ENCODE results near the gene CDC20B.
A peak's percentile ranks its signal among the peaks of the same experiment; 100 is the strongest.

Gene CDC20B

DNA sequence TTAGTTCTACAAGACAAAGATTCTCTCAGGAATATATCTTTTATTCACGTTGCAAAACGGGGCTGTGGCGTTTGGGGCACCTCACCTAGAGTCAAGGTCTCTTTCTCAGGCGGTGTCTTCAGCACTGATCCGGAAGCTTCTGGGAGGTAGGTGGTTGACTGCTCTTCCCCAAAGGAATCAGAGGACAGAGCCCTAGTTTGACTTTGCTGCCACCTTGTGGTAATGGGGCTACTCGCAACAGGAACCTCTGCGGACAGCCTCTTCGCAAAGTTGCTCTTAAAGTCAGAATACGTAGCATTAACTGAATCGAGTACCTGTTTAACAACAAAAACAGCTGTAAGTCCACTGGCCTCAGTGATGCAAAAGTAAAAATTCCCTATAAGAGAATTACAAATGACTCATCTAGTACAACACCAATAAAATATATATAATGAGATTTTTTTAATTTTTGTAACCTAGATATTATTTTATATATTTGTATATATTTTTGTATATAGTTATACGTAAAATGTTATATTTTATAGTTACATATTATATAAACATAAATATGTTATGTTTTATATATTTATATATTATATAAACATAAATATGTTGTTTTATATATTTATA is 26.3 kb downstream of the CDC20B start (continued):
- TF ChIP-seq SP2 (tag by site-specific recombination; IDR thresholded peaks at IDR 0.05) = no peak
- no peak for TF ChIP-seq ZNF530 (tag by site-specific recombination; IDR thresholded peaks at IDR 0.05; ENCODE audit: low read depth)
- no peak for TF ChIP-seq BCL11B (tag by site-specific recombination; IDR thresholded peaks at IDR 0.05; ENCODE audit: low read depth)
- no peak for TF ChIP-seq ZNF664 (tag by site-specific recombination; IDR thresholded peaks at IDR 0.05)
- TF ChIP-seq MZF1 (tag by site-specific recombination; IDR thresholded peaks at IDR 0.05; ENCODE audit: borderline replicate concordance) = no peak
- TF ChIP-seq KLF16 (tag by site-specific recombination; IDR thresholded peaks at IDR 0.05) = no peak
- peak; percentile 63 for TF ChIP-seq ZNF660 (tag by site-specific recombination; IDR thresholded peaks at IDR 0.05)
- TF ChIP-seq YY1 (tag by site-specific recombination; IDR thresholded peaks at IDR 0.05) = no peak
- TF ChIP-seq, protein P1, sequence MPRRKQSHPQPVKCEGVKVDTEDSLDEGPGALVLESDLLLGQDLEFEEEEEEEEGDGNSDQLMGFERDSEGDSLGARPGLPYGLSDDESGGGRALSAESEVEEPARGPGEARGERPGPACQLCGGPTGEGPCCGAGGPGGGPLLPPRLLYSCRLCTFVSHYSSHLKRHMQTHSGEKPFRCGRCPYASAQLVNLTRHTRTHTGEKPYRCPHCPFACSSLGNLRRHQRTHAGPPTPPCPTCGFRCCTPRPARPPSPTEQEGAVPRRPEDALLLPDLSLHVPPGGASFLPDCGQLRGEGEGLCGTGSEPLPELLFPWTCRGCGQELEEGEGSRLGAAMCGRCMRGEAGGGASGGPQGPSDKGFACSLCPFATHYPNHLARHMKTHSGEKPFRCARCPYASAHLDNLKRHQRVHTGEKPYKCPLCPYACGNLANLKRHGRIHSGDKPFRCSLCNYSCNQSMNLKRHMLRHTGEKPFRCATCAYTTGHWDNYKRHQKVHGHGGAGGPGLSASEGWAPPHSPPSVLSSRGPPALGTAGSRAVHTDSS (tag by site-specific recombination; IDR thresholded peaks at IDR 0.05) = 0 out of 2 replicates have a peak, but pooled peaks have one; percentile 11
- TF ChIP-seq, protein P2, sequence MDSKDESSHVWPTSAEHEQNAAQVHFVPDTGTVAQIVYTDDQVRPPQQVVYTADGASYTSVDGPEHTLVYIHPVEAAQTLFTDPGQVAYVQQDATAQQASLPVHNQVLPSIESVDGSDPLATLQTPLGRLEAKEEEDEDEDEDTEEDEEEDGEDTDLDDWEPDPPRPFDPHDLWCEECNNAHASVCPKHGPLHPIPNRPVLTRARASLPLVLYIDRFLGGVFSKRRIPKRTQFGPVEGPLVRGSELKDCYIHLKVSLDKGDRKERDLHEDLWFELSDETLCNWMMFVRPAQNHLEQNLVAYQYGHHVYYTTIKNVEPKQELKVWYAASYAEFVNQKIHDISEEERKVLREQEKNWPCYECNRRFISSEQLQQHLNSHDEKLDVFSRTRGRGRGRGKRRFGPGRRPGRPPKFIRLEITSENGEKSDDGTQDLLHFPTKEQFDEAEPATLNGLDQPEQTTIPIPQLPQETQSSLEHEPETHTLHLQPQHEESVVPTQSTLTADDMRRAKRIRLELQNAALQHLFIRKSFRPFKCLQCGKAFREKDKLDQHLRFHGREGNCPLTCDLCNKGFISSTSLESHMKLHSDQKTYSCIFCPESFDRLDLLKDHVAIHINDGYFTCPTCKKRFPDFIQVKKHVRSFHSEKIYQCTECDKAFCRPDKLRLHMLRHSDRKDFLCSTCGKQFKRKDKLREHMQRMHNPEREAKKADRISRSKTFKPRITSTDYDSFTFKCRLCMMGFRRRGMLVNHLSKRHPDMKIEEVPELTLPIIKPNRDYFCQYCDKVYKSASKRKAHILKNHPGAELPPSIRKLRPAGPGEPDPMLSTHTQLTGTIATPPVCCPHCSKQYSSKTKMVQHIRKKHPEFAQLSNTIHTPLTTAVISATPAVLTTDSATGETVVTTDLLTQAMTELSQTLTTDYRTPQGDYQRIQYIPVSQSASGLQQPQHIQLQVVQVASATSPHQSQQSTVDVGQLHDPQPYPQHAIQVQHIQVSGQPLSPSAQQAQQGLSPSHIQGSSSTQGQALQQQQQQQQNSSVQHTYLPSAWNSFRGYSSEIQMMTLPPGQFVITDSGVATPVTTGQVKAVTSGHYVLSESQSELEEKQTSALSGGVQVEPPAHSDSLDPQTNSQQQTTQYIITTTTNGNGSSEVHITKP (tag by site-specific recombination; IDR thresholded peaks at IDR 0.05) = no peak
- peak; percentile 70; the same call in 1 of the 2 replicates for TF ChIP-seq ZSCAN30 (tag by site-specific recombination; IDR thresholded peaks at IDR 0.05)
- no peak for TF ChIP-seq ZNF423 (tag by site-specific recombination; IDR thresholded peaks at IDR 0.05)
- TF ChIP-seq, protein P3, sequence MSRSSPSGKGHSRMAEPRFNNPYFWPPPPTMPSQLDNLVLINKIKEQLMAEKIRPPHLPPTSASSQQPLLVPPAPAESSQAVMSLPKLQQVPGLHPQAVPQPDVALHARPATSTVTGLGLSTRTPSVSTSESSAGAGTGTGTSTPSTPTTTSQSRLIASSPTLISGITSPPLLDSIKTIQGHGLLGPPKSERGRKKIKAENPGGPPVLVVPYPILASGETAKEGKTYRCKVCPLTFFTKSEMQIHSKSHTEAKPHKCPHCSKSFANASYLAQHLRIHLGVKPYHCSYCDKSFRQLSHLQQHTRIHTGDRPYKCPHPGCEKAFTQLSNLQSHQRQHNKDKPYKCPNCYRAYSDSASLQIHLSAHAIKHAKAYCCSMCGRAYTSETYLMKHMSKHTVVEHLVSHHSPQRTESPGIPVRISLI (tag by site-specific recombination; IDR thresholded peaks at IDR 0.05) = no peak
- TF ChIP-seq ZNF549 (tag by site-specific recombination; IDR thresholded peaks at IDR 0.05) = no peak
- no peak for TF ChIP-seq KLF9 (tag by site-specific recombination; IDR thresholded peaks at IDR 0.05; ENCODE audit: low read depth)
- TF ChIP-seq, protein P4, sequence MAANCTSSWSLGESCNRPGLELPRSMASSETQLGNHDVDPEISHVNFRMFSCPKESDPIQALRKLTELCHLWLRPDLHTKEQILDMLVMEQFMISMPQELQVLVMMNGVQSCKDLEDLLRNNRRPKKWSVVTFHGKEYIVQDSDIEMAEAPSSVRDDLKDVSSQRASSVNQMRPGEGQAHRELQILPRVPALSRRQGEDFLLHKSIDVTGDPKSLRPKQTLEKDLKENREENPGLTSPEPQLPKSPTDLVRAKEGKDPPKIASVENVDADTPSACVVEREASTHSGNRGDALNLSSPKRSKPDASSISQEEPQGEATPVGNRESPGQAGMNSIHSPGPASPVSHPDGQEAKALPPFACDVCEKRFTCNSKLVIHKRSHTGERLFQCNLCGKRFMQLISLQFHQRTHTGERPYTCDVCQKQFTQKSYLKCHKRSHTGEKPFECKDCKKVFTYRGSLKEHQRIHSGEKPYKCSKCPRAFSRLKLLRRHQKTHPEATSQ (tag by site-specific recombination; IDR thresholded peaks at IDR 0.05) = no peak
- no peak for TF ChIP-seq YY2 (tag by site-specific recombination; IDR thresholded peaks at IDR 0.05)
- TF ChIP-seq ZFHX2 (tag by site-specific recombination; conservative IDR thresholded peaks at IDR 0.05) = no peak
- TF ChIP-seq ZNF777 (tag by site-specific recombination; IDR thresholded peaks at IDR 0.05; ENCODE audit: borderline replicate concordance) = no peak
- TF ChIP-seq ZNF239 (tag by site-specific recombination; IDR thresholded peaks at IDR 0.05) = no peak
- no peak for TF ChIP-seq ZNF274 (IDR thresholded peaks at IDR 0.05; ENCODE audit: low read length)
- TF ChIP-seq ZNF274 (tag by site-specific recombination; IDR thresholded peaks at IDR 0.05; ENCODE audit: borderline replicate concordance) = no peak
- TF ChIP-seq GLIS2 (tag by site-specific recombination; IDR thresholded peaks at IDR 0.05) = no peak
- no peak for TF ChIP-seq ZSCAN23 (tag by site-specific recombination; IDR thresholded peaks at IDR 0.05)
- TF ChIP-seq ZBTB17 (tag by site-specific recombination; IDR thresholded peaks at IDR 0.05) = peak; percentile 92
- TF ChIP-seq, protein P5, sequence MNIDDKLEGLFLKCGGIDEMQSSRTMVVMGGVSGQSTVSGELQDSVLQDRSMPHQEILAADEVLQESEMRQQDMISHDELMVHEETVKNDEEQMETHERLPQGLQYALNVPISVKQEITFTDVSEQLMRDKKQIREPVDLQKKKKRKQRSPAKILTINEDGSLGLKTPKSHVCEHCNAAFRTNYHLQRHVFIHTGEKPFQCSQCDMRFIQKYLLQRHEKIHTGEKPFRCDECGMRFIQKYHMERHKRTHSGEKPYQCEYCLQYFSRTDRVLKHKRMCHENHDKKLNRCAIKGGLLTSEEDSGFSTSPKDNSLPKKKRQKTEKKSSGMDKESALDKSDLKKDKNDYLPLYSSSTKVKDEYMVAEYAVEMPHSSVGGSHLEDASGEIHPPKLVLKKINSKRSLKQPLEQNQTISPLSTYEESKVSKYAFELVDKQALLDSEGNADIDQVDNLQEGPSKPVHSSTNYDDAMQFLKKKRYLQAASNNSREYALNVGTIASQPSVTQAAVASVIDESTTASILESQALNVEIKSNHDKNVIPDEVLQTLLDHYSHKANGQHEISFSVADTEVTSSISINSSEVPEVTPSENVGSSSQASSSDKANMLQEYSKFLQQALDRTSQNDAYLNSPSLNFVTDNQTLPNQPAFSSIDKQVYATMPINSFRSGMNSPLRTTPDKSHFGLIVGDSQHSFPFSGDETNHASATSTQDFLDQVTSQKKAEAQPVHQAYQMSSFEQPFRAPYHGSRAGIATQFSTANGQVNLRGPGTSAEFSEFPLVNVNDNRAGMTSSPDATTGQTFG (tag by site-specific recombination; IDR thresholded peaks at IDR 0.05; ENCODE audit: borderline replicate concordance) = no peak
- TF ChIP-seq, protein P6, sequence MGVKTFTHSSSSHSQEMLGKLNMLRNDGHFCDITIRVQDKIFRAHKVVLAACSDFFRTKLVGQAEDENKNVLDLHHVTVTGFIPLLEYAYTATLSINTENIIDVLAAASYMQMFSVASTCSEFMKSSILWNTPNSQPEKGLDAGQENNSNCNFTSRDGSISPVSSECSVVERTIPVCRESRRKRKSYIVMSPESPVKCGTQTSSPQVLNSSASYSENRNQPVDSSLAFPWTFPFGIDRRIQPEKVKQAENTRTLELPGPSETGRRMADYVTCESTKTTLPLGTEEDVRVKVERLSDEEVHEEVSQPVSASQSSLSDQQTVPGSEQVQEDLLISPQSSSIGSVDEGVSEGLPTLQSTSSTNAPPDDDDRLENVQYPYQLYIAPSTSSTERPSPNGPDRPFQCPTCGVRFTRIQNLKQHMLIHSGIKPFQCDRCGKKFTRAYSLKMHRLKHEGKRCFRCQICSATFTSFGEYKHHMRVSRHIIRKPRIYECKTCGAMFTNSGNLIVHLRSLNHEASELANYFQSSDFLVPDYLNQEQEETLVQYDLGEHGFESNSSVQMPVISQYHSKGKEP (tag by site-specific recombination; IDR thresholded peaks at IDR 0.05) = 0 out of 2 replicates have a peak, but pooled peaks have one; percentile 14
